Measurements from ENCODE around the gene DNAL1. TPM values are rescaled to one million over a fixed set of nuclear protein-coding genes. Genes with fewer than 3 reads are reported as not detected.

DNAL1 gene
- total RNA-seq, 4 donors from 2014 or later = 7.5 to 21.0 (median 9.8) TPM

DNA sequence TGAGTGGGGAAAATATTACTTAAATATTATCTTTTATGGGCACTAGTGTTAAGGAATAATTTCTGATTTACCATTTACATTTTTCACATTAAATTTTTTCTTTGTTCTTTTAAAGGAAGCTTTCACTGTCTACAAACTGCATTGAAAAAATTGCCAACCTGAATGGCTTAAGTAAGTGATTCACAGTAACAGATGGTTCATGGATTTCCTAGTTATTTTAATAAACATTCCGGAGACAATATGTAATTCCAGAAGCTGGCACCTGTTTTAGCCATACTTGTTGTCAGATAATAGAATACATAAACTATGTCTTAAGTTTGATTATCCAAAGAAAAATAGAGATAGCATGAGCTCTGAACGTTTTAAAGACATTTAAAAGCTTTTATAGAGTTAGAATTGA, 17.1 kb downstream of the DNAL1 start:
- Histone ChIP-seq H3K27me3 (no peaks in the 10 kb centered on the region), H3K27ac (no peak overlapping the region), H3K36me3 (peaks cover 0 to 35% (median 0%) of the 10 kb centered on the region in 3 donors), H3K4me1 (peaks cover 0 to 3% (median 0%) of the 10 kb centered on the region in 4 donors), H3K9me3 (no peaks in the 10 kb centered on the region), H3K4me3 (no peak overlapping the region)
- WGBS, 2 donors = 68 to 83% methylated on average over 2 of the region's 2 CpGs
- DNase-seq (ENCODE audit: low spot score in 2 of 2) = no peak
- no peak for TF ChIP-seq POLR2A (IDR thresholded peaks at IDR 0.05)
- TF ChIP-seq EP300 (IDR thresholded peaks at IDR 0.05) = no peak
- TF ChIP-seq, protein P1, sequence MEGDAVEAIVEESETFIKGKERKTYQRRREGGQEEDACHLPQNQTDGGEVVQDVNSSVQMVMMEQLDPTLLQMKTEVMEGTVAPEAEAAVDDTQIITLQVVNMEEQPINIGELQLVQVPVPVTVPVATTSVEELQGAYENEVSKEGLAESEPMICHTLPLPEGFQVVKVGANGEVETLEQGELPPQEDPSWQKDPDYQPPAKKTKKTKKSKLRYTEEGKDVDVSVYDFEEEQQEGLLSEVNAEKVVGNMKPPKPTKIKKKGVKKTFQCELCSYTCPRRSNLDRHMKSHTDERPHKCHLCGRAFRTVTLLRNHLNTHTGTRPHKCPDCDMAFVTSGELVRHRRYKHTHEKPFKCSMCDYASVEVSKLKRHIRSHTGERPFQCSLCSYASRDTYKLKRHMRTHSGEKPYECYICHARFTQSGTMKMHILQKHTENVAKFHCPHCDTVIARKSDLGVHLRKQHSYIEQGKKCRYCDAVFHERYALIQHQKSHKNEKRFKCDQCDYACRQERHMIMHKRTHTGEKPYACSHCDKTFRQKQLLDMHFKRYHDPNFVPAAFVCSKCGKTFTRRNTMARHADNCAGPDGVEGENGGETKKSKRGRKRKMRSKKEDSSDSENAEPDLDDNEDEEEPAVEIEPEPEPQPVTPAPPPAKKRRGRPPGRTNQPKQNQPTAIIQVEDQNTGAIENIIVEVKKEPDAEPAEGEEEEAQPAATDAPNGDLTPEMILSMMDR (IDR thresholded peaks at IDR 0.05) = no peak

DNA sequence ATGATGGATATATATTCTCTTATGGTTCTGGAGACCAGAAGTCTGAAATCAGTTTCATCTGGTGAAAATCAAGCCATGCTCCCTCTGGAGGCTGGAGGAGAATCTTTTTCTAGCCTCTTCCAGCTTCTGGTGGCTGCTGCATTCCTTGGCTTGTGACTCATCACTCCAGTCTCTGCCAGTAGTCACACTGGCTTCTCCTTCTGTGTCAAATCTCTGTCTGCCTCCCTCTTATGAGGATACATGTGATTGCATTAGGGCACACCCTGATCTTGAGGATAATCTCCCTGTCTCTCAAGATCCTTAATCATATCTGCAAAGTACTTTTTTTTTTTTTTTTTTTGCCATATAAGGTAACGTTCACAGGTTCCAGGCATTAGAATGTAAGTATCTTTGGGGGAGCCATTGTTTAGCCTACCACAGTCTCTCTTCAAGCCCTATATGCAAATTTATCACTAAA, 17.7 kb downstream of the DNAL1 start:
- no peak for DNase-seq (ENCODE audit: low spot score in 2 of 2)
- TF ChIP-seq POLR2A (IDR thresholded peaks at IDR 0.05) (no peak), EP300 (IDR thresholded peaks at IDR 0.05) (no peak)
- TF ChIP-seq, protein P1 (IDR thresholded peaks at IDR 0.05) = no peak
- H3K27me3 ChIP-seq = no peaks in the 10 kb centered on the region
- peaks cover 0 to 35% (median 0%) of the 10 kb centered on the region in 3 donors for H3K36me3 ChIP-seq
- H3K27ac ChIP-seq = no peak overlapping the region
- 77 to 80% methylated on average over 1 of the region's 1 CpG for WGBS, 2 donors
- no peaks in the 10 kb centered on the region for H3K9me3 ChIP-seq
- H3K4me3 ChIP-seq = no peak overlapping the region
- peaks cover 0 to 3% (median 0%) of the 10 kb centered on the region in 4 donors for H3K4me1 ChIP-seq

- Histone ChIP-seq H3K9me3 (no peaks in the 10 kb centered on the region), H3K4me1 (peaks cover 0 to 1% (median 0%) of the 10 kb centered on the region in 4 donors), H3K4me3 (no peak overlapping the region), H3K27ac (no peak overlapping the region), H3K36me3 (peaks cover 0 to 34% (median 0%) of the 10 kb centered on the region in 3 donors), H3K27me3 (no peaks in the 10 kb centered on the region)
- TF ChIP-seq, protein P1 (IDR thresholded peaks at IDR 0.05) = no peak
- no peak for TF ChIP-seq EP300 (IDR thresholded peaks at IDR 0.05)
- no peak for TF ChIP-seq POLR2A (IDR thresholded peaks at IDR 0.05)
- DNase-seq (ENCODE audit: low spot score in 2 of 2) = no peak
Measured at GRCh38 chr14:73663548-73664212, 18.9 kb downstream of the DNAL1 start.

GRCh38 chr14:73665130-73665529, 20.3 kb downstream of the DNAL1 start:
- 94 to 98% methylated on average over 2 of the region's 2 CpGs for WGBS, 2 donors
- no peaks in the 10 kb centered on the region for H3K27me3 ChIP-seq
- no peak for DNase-seq (ENCODE audit: low spot score in 2 of 2)
- no peak overlapping the region for H3K4me3 ChIP-seq
- H3K9me3 ChIP-seq = no peaks in the 10 kb centered on the region
- no peaks in the 10 kb centered on the region for H3K4me1 ChIP-seq
- TF ChIP-seq POLR2A (IDR thresholded peaks at IDR 0.05) (no peak), EP300 (IDR thresholded peaks at IDR 0.05) (no peak)
- TF ChIP-seq, protein P1 (IDR thresholded peaks at IDR 0.05) = no peak
- no peak overlapping the region for H3K27ac ChIP-seq
- H3K36me3 ChIP-seq = peaks cover 0 to 37% (median 0%) of the 10 kb centered on the region in 3 donors

- no peak for DNase-seq (ENCODE audit: low spot score in 2 of 2)
- TF ChIP-seq POLR2A (IDR thresholded peaks at IDR 0.05) (no peak), EP300 (IDR thresholded peaks at IDR 0.05) (no peak)
- TF ChIP-seq, protein P1 (IDR thresholded peaks at IDR 0.05) = no peak
- Histone ChIP-seq H3K27me3 (no peaks in the 10 kb centered on the region), H3K4me1 (no peaks in the 10 kb centered on the region), H3K27ac (no peak overlapping the region), H3K4me3 (no peak overlapping the region), H3K9me3 (no peaks in the 10 kb centered on the region), H3K36me3 (peaks cover 0 to 40% (median 0%) of the 10 kb centered on the region in 3 donors)
- 83 to 86% methylated on average over 5 of the region's 5 CpGs for WGBS, 2 donors
Measured at GRCh38 chr14:73666583-73666982, 21.8 kb downstream of the DNAL1 start.
